WERI-Rb-1 (cell line): ENCODE measurements around the gene TBX15.

ENCODE experiments used
- DNase-seq: peaks from one replicate; pipeline ENCODE4 v3.0.0-alpha.2; 2020
- H3K27ac ChIP-seq: fragments of 250-450 bp; sonication (Bioruptor Pico); 2 replicates; pipeline ENCODE4 v1.5.1; 2020; ENCODE audit warnings: mild to moderate bottlenecking, moderate library complexity
- H3K27me3 ChIP-seq: fragments of 250-450 bp; sonication (Bioruptor Pico); 2 replicates; pipeline ENCODE4 v1.5.1; 2021; ENCODE audit warnings: mild to moderate bottlenecking, low read depth, moderate library complexity; ENCODE audit not compliant: insufficient read depth, severe bottlenecking
- H3K36me3 ChIP-seq: fragments of 250-450 bp; sonication (Bioruptor Pico); 2 replicates; pipeline ENCODE4 v1.5.1; 2020; ENCODE audit warnings: mild to moderate bottlenecking, moderate library complexity
- H3K4me3 ChIP-seq: 2 replicates; pipeline ENCODE4 v1.5.1; 2011; ENCODE audit warnings: low read depth, mild to moderate bottlenecking, control low read depth, low read length
- H3K9me3 ChIP-seq: fragments of 250-450 bp; sonication (Bioruptor Pico); 2 replicates; pipeline ENCODE4 v1.5.1; 2021; ENCODE audit warnings: mild to moderate bottlenecking, moderate library complexity; ENCODE audit not compliant: severe bottlenecking
- TF ChIP-seq, protein P1 (sequence below): IDR thresholded peaks from 2 replicates; pipeline ENCODE4 v1.5.1; 2011; ENCODE audit warnings: low read depth, mild to moderate bottlenecking, control low read depth, inconsistent platforms, low read length

Gene TBX15

DNA sequence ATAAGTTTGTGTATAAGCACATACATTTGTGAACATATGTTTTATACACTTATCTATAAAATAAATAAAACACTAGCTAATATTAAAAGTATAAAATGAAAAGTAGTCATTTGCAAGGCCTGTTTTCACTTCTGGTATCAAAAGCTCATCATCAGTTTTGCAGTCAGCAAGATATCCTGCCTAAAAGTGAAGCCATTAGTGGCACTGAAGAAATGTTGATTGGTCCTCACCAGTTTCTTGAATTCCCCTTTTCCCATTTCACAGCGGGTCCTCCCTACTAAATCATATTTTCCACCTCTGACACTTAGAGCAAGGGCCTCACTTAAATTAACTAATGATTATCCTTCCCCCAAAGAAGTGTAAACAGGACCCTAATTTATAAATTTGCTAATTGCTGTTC lies 6.7 kb downstream of the TBX15 start:
- H3K27me3 ChIP-seq: no peaks in the 10 kb centered on the region
- no peak overlapping the region for H3K4me3 ChIP-seq
- no peak overlapping the region for H3K27ac ChIP-seq
- TF ChIP-seq, protein P1, sequence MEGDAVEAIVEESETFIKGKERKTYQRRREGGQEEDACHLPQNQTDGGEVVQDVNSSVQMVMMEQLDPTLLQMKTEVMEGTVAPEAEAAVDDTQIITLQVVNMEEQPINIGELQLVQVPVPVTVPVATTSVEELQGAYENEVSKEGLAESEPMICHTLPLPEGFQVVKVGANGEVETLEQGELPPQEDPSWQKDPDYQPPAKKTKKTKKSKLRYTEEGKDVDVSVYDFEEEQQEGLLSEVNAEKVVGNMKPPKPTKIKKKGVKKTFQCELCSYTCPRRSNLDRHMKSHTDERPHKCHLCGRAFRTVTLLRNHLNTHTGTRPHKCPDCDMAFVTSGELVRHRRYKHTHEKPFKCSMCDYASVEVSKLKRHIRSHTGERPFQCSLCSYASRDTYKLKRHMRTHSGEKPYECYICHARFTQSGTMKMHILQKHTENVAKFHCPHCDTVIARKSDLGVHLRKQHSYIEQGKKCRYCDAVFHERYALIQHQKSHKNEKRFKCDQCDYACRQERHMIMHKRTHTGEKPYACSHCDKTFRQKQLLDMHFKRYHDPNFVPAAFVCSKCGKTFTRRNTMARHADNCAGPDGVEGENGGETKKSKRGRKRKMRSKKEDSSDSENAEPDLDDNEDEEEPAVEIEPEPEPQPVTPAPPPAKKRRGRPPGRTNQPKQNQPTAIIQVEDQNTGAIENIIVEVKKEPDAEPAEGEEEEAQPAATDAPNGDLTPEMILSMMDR: no peak
- H3K36me3 ChIP-seq: no peaks in the 10 kb centered on the region
- no peaks in the 10 kb centered on the region for H3K9me3 ChIP-seq
- no peak for DNase-seq

DNA sequence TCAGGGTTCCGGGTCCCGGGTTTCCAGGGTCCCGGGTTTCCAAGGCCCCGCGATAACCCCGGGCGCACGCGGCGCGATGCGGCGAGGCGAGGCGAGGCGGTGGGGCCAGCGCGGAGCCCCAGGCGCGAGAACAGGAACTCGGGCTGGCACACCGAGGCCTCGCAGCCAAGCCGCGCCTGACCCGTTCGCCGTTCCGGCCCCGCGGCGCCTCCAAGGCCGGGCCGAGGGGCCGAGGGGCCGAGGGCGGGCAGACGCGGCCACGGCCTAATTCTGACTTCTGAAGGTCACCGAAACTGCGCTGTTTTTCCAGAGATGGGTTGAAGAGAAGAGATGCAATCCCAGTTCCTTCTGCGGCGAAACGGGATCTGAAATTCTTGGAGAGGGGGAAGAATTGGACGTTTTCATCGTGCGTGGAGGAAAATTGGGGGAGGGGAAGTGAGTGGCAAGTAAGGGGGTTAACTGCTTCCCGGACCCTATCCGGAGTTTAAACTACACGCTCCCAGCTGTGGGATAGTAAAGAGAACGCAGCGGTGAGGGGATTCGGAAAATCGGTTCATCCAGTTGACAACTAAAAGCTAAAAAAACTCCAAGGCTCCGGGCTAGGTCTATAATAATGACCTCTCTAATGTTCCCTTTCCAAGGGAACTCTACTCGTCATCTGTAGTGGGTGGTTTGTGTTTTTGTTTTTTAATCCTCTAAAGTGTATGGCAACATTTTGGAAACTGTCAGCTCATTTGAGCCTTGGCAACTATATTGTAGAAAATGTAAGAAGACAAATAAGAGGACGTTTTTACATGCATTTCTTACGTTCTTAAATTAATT lies 8.2 kb downstream of the TBX15 start:
- Histone ChIP-seq H3K4me3 (no peak overlapping the region), H3K9me3 (no peaks in the 10 kb centered on the region), H3K27me3 (no peaks in the 10 kb centered on the region), H3K27ac (no peak overlapping the region), H3K36me3 (no peaks in the 10 kb centered on the region)
- no peak for DNase-seq
- TF ChIP-seq, protein P1: no peak

- H3K4me3 ChIP-seq: no peak overlapping the region
Measured at GRCh38 chr1:118978914-118979701, 9.0 kb downstream of the TBX15 start.

GRCh38 chr1:118977600-118977999 lies 10.5 kb downstream of the TBX15 start:
- Histone ChIP-seq H3K4me3 (no peak overlapping the region), H3K27me3 (no peaks in the 10 kb centered on the region), H3K36me3 (no peaks in the 10 kb centered on the region), H3K27ac (no peak overlapping the region), H3K9me3 (no peaks in the 10 kb centered on the region)
- DNase-seq: no peak
- TF ChIP-seq, protein P1: no peak

More at GRCh38 chr1:118978914-118979701, 9.0 kb downstream of the TBX15 start:
- no peak for DNase-seq
- no peaks in the 10 kb centered on the region for H3K36me3 ChIP-seq
- no peaks in the 10 kb centered on the region for H3K27me3 ChIP-seq
- H3K27ac ChIP-seq: no peak overlapping the region
- no peaks in the 10 kb centered on the region for H3K9me3 ChIP-seq
- TF ChIP-seq, protein P1: no peak

- TF ChIP-seq, protein P1: no peak
- H3K27ac ChIP-seq: no peak overlapping the region
- H3K27me3 ChIP-seq: no peaks in the 10 kb centered on the region
- H3K36me3 ChIP-seq: no peaks in the 10 kb centered on the region
- no peaks in the 10 kb centered on the region for H3K9me3 ChIP-seq
- H3K4me3 ChIP-seq: no peak overlapping the region
- DNase-seq: no peak
Measured at GRCh38 chr1:118974661-118975060, 13.5 kb downstream of the TBX15 start.
